ENCODE results near the gene CACNG1. TPM values are rescaled to one million over a fixed set of nuclear protein-coding genes. Genes with fewer than 3 reads are reported as not detected.

Gene CACNG1
- total RNA-seq, 1 donor from 2014 or later, result not detected

- H3K4me3 ChIP-seq, result no peak overlapping the region
Measured at GRCh38 chr17:67076290-67076689, 31.9 kb downstream of the CACNG1 start.

GRCh38 chr17:67078292-67078691 lies 33.9 kb downstream of the CACNG1 start:
- TF ChIP-seq EZH2 (IDR thresholded peaks at IDR 0.05), result no peak
- TF ChIP-seq EZH2phosphoT487 (IDR thresholded peaks at IDR 0.05), result no peak
- TF ChIP-seq CTCF (IDR thresholded peaks at IDR 0.05), result no peak
- Histone ChIP-seq H4K20me1 (ENCODE audit: low read depth) (no peaks in the 10 kb centered on the region), H3K27me3 (no peaks in the 10 kb centered on the region), H3K4me1 (no peaks in the 10 kb centered on the region), H3K27ac (no peak overlapping the region), H3K79me2 (ENCODE audit: low read depth) (no peaks in the 10 kb centered on the region), H3K9ac (no peak overlapping the region), H3K4me3 (no peak overlapping the region), H3K9me3 (ENCODE audit: low read depth) (no peaks in the 10 kb centered on the region), H3F3A (ENCODE audit: low read depth) (no peaks in the 10 kb centered on the region), H3K4me2 (no peak overlapping the region), H3K36me3 (no peaks in the 10 kb centered on the region), H2AFZ (replicated peaks) (no peak overlapping the region)
- H3K9me3 Mint-ChIP-seq, result no peaks in the 10 kb centered on the region
- DNase-seq (ENCODE audit: low spot score), result no peak
- H3K36me3 Mint-ChIP-seq, result peaks cover 5% of the 10 kb centered on the region
- no peak overlapping the region for H3K27ac Mint-ChIP-seq
- no peak overlapping the region for H3K4me3 Mint-ChIP-seq
- H3K27me3 Mint-ChIP-seq (ENCODE audit: insufficient read depth, low read depth), result no peaks in the 10 kb centered on the region
- no peaks in the 10 kb centered on the region for H3K4me1 Mint-ChIP-seq

More at GRCh38 chr17:67076290-67076689, 31.9 kb downstream of the CACNG1 start:
- H3K79me2 ChIP-seq (ENCODE audit: low read depth), result no peaks in the 10 kb centered on the region
- H3K27ac ChIP-seq, result no peak overlapping the region
- Mint-ChIP-seq H3K9me3 (no peaks in the 10 kb centered on the region), H3K4me3 (no peak overlapping the region), H3K36me3 (peaks cover 5% of the 10 kb centered on the region), H3K27me3 (ENCODE audit: insufficient read depth, low read depth) (no peaks in the 10 kb centered on the region), H3K4me1 (no peaks in the 10 kb centered on the region), H3K27ac (no peak overlapping the region)
- no peaks in the 10 kb centered on the region for H4K20me1 ChIP-seq (ENCODE audit: low read depth)
- no peak overlapping the region for H3K9ac ChIP-seq
- H3K4me2 ChIP-seq, result no peak overlapping the region
- H3F3A ChIP-seq (ENCODE audit: low read depth), result no peaks in the 10 kb centered on the region
- no peaks in the 10 kb centered on the region for H3K27me3 ChIP-seq
- no peaks in the 10 kb centered on the region for H3K4me1 ChIP-seq
- no peak for TF ChIP-seq EZH2 (IDR thresholded peaks at IDR 0.05)
- no peak for TF ChIP-seq EZH2phosphoT487 (IDR thresholded peaks at IDR 0.05)
- no peak for TF ChIP-seq CTCF (IDR thresholded peaks at IDR 0.05)
- no peaks in the 10 kb centered on the region for H3K9me3 ChIP-seq (ENCODE audit: low read depth)
- no peak for DNase-seq (ENCODE audit: low spot score)
- H3K36me3 ChIP-seq, result no peaks in the 10 kb centered on the region
- no peak overlapping the region for H2AFZ ChIP-seq (replicated peaks)

GRCh38 chr17:67079491-67079890 lies 35.1 kb downstream of the CACNG1 start:
- Histone ChIP-seq H3K4me3 (no peak overlapping the region), H3K27me3 (no peaks in the 10 kb centered on the region), H3K27ac (no peak overlapping the region), H3K9ac (no peak overlapping the region), H3K79me2 (ENCODE audit: low read depth) (no peaks in the 10 kb centered on the region), H2AFZ (replicated peaks) (no peak overlapping the region), H4K20me1 (ENCODE audit: low read depth) (no peaks in the 10 kb centered on the region), H3K4me1 (no peaks in the 10 kb centered on the region), H3F3A (ENCODE audit: low read depth) (no peaks in the 10 kb centered on the region), H3K4me2 (no peak overlapping the region), H3K36me3 (no peaks in the 10 kb centered on the region), H3K9me3 (ENCODE audit: low read depth) (no peaks in the 10 kb centered on the region)
- Mint-ChIP-seq H3K36me3 (peaks cover 5% of the 10 kb centered on the region), H3K9me3 (no peaks in the 10 kb centered on the region), H3K4me1 (no peaks in the 10 kb centered on the region), H3K27ac (no peak overlapping the region), H3K4me3 (no peak overlapping the region), H3K27me3 (ENCODE audit: insufficient read depth, low read depth) (no peaks in the 10 kb centered on the region)
- no peak for DNase-seq (ENCODE audit: low spot score)
- TF ChIP-seq CTCF (IDR thresholded peaks at IDR 0.05) (no peak), EZH2 (IDR thresholded peaks at IDR 0.05) (no peak), EZH2phosphoT487 (IDR thresholded peaks at IDR 0.05) (no peak)

All from neural progenitor cell (in vitro differentiated cells).